Activated naive CD4-positive, alpha-beta T cell treated with anti-CD3 and anti-CD28 coated beads for 36 hours (primary cell): ENCODE results near the gene KIDINS220. TPM values are rescaled to one million over a fixed set of nuclear protein-coding genes. Genes with fewer than 3 reads are reported as not detected.

ENCODE experiments used
- CTCF ChIA-PET: fragments of 350-600 bp; sonication (Branson Sonifier 250); formaldehyde crosslinking; loops from one replicate; lab custom pipeline; 2021; ENCODE audit warnings: antibody characterized with exemption; lab: Charles Lee
- DNase-seq: peaks from one replicate; pipeline ENCODE4 v3.0.0-alpha.2; 2020
- H3K27ac Mint-ChIP-seq: one replicate; pipeline ENCODE4 v1.8.0; 2021; ENCODE audit warnings: mild to moderate bottlenecking, mixed read lengths
- H3K27me3 Mint-ChIP-seq: one replicate; pipeline ENCODE4 v1.8.0; 2021; ENCODE audit warnings: low read depth, mixed read lengths
- H3K36me3 Mint-ChIP-seq: one replicate; pipeline ENCODE4 v1.8.0; 2021; ENCODE audit warnings: low read depth, mixed read lengths
- H3K4me1 Mint-ChIP-seq: one replicate; pipeline ENCODE4 v1.8.0; 2021; ENCODE audit warnings: low read depth, mixed read lengths
- H3K4me3 Mint-ChIP-seq: one replicate; pipeline ENCODE4 v1.8.0; 2021; ENCODE audit warnings: mild to moderate bottlenecking, moderate library complexity, mixed read lengths
- H3K9me3 Mint-ChIP-seq: one replicate; pipeline ENCODE4 v1.8.0; 2021; ENCODE audit warnings: mixed read lengths
- intact Hi-C: fragments of 100-400 bp; cut with micrococcal nuclease; formaldehyde crosslinking; loops from one replicate; pipeline ENCODE4 v1.15.1; 2023
- total RNA-seq, 2 experiments: library from RNA; stranded (reverse); gene quantifications; one replicate each; pipeline ENCODE4 v1.2.3, GENCODE V29; 2021

Gene KIDINS220
- total RNA-seq, 2 experiments from 2014 or later, result 19.3 to 20.5 TPM

- no peak for DNase-seq
- no peaks in the 10 kb centered on the region for H3K27me3 Mint-ChIP-seq
- no peak overlapping the region for H3K4me3 Mint-ChIP-seq
- H3K36me3 Mint-ChIP-seq, result peaks cover 31% of the 10 kb centered on the region
- CTCF ChIA-PET, result interaction anchor here (0.6 kb wide), 1 partner anchor 250 kb away, joined by 3 read pairs; no protein-coding TSS in a partner anchor
- H3K9me3 Mint-ChIP-seq, result no peaks in the 10 kb centered on the region
- peaks cover 11% of the 10 kb centered on the region for H3K4me1 Mint-ChIP-seq
- no peak overlapping the region for H3K27ac Mint-ChIP-seq
- intact Hi-C loops, result no loop called here
Observed at GRCh38 chr2:8798393-8798792, 39.0 kb downstream of the KIDINS220 start.

- DNase-seq, result no peak
- Mint-ChIP-seq H3K36me3 (peaks cover 28% of the 10 kb centered on the region), H3K4me3 (no peak overlapping the region), H3K4me1 (peaks cover 11% of the 10 kb centered on the region), H3K27ac (no peak overlapping the region), H3K9me3 (no peaks in the 10 kb centered on the region), H3K27me3 (no peaks in the 10 kb centered on the region)
- CTCF ChIA-PET, result no interaction called here
- intact Hi-C loops, result no loop called here
Observed at GRCh38 chr2:8797682-8798081, 39.7 kb downstream of the KIDINS220 start.

- intact Hi-C loops, result no loop called here
- CTCF ChIA-PET, result no interaction called here
- peak; percentile 35 for DNase-seq
- Mint-ChIP-seq H3K4me1 (peaks cover 11% of the 10 kb centered on the region), H3K36me3 (peaks cover 24% of the 10 kb centered on the region), H3K9me3 (no peaks in the 10 kb centered on the region), H3K27me3 (no peaks in the 10 kb centered on the region), H3K4me3 (no peak overlapping the region), H3K27ac (peak overlapping the region; percentile 25)
Observed at GRCh38 chr2:8796878-8797550, 40.4 kb downstream of the KIDINS220 start.

GRCh38 chr2:8796315-8796848, 41.0 kb downstream of the KIDINS220 start:
- Mint-ChIP-seq H3K9me3 (no peaks in the 10 kb centered on the region), H3K4me1 (peaks cover 11% of the 10 kb centered on the region), H3K36me3 (peaks cover 18% of the 10 kb centered on the region), H3K27ac (no peak overlapping the region), H3K27me3 (no peaks in the 10 kb centered on the region), H3K4me3 (no peak overlapping the region)
- CTCF ChIA-PET, result no interaction called here
- no peak for DNase-seq
- intact Hi-C loops, result no loop called here

GRCh38 chr2:8794923-8795825, 42.2 kb downstream of the KIDINS220 start:
- peaks cover 11% of the 10 kb centered on the region for H3K4me1 Mint-ChIP-seq
- CTCF ChIA-PET, result no interaction called here
- intact Hi-C loops, result no loop called here
- H3K36me3 Mint-ChIP-seq, result peaks cover 23% of the 10 kb centered on the region
- H3K27ac Mint-ChIP-seq, result no peak overlapping the region
- no peaks in the 10 kb centered on the region for H3K9me3 Mint-ChIP-seq
- H3K27me3 Mint-ChIP-seq, result no peaks in the 10 kb centered on the region
- DNase-seq, result no peak
- H3K4me3 Mint-ChIP-seq, result no peak overlapping the region

GRCh38 chr2:8790739-8791162, 46.7 kb downstream of the KIDINS220 start:
- Mint-ChIP-seq H3K27ac (no peak overlapping the region), H3K4me1 (no peaks in the 10 kb centered on the region), H3K4me3 (no peak overlapping the region), H3K36me3 (peaks cover 35% of the 10 kb centered on the region), H3K9me3 (no peaks in the 10 kb centered on the region), H3K27me3 (no peaks in the 10 kb centered on the region)
- no peak for DNase-seq
- intact Hi-C loops, result no loop called here
- CTCF ChIA-PET, result no interaction called here

- no peaks in the 10 kb centered on the region for H3K27me3 Mint-ChIP-seq
- CTCF ChIA-PET, result no interaction called here
- H3K4me1 Mint-ChIP-seq, result peaks cover 2% of the 10 kb centered on the region
- H3K27ac Mint-ChIP-seq, result no peak overlapping the region
- no peaks in the 10 kb centered on the region for H3K9me3 Mint-ChIP-seq
- DNase-seq, result no peak
- intact Hi-C loops, result no loop called here
- peaks cover 45% of the 10 kb centered on the region for H3K36me3 Mint-ChIP-seq
- no peak overlapping the region for H3K4me3 Mint-ChIP-seq
Observed at GRCh38 chr2:8786463-8786862, 51.0 kb downstream of the KIDINS220 start.

- H3K27me3 Mint-ChIP-seq, result no peaks in the 10 kb centered on the region
- H3K4me3 Mint-ChIP-seq, result no peak overlapping the region
- H3K4me1 Mint-ChIP-seq, result peaks cover 2% of the 10 kb centered on the region
- intact Hi-C loops, result no loop called here
- DNase-seq, result no peak
- H3K36me3 Mint-ChIP-seq, result peaks cover 35% of the 10 kb centered on the region
- H3K27ac Mint-ChIP-seq, result no peak overlapping the region
- CTCF ChIA-PET, result interaction anchor here (0.6 kb wide), 1 partner anchor 1768 kb away, joined by 3 read pairs; no protein-coding TSS in a partner anchor
- no peaks in the 10 kb centered on the region for H3K9me3 Mint-ChIP-seq
Observed at GRCh38 chr2:8779795-8780671, 57.4 kb downstream of the KIDINS220 start.

GRCh38 chr2:8774371-8774770, 63.0 kb downstream of the KIDINS220 start:
- peaks cover 19% of the 10 kb centered on the region for H3K36me3 Mint-ChIP-seq
- DNase-seq, result no peak
- H3K9me3 Mint-ChIP-seq, result no peaks in the 10 kb centered on the region
- no peaks in the 10 kb centered on the region for H3K27me3 Mint-ChIP-seq
- intact Hi-C loops, result no loop called here
- CTCF ChIA-PET, result no interaction called here
- no peaks in the 10 kb centered on the region for H3K4me1 Mint-ChIP-seq
- H3K4me3 Mint-ChIP-seq, result no peak overlapping the region
- H3K27ac Mint-ChIP-seq, result no peak overlapping the region

GRCh38 chr2:8767324-8767723, 70.1 kb downstream of the KIDINS220 start:
- Mint-ChIP-seq H3K36me3 (peaks cover 16% of the 10 kb centered on the region), H3K27ac (no peak overlapping the region), H3K4me1 (no peaks in the 10 kb centered on the region), H3K27me3 (no peaks in the 10 kb centered on the region), H3K4me3 (no peak overlapping the region), H3K9me3 (no peaks in the 10 kb centered on the region)
- CTCF ChIA-PET, result no interaction called here
- DNase-seq, result no peak
- intact Hi-C loops, result no loop called here

GRCh38 chr2:8761529-8762164, 75.8 kb downstream of the KIDINS220 start:
- peaks cover 2% of the 10 kb centered on the region for H3K9me3 Mint-ChIP-seq
- H3K27me3 Mint-ChIP-seq, result no peaks in the 10 kb centered on the region
- peaks cover 34% of the 10 kb centered on the region for H3K36me3 Mint-ChIP-seq
- no peak overlapping the region for H3K27ac Mint-ChIP-seq
- no peak for DNase-seq
- CTCF ChIA-PET, result no interaction called here
- no peak overlapping the region for H3K4me3 Mint-ChIP-seq
- H3K4me1 Mint-ChIP-seq, result no peaks in the 10 kb centered on the region
- intact Hi-C loops, result no loop called here
